8988T (cell line): Measurements from ENCODE around the gene XRCC3.

Source experiments
- DNase-seq: peaks from one replicate; pipeline ENCODE4 v3.0.0; 2011

Gene XRCC3

DNA sequence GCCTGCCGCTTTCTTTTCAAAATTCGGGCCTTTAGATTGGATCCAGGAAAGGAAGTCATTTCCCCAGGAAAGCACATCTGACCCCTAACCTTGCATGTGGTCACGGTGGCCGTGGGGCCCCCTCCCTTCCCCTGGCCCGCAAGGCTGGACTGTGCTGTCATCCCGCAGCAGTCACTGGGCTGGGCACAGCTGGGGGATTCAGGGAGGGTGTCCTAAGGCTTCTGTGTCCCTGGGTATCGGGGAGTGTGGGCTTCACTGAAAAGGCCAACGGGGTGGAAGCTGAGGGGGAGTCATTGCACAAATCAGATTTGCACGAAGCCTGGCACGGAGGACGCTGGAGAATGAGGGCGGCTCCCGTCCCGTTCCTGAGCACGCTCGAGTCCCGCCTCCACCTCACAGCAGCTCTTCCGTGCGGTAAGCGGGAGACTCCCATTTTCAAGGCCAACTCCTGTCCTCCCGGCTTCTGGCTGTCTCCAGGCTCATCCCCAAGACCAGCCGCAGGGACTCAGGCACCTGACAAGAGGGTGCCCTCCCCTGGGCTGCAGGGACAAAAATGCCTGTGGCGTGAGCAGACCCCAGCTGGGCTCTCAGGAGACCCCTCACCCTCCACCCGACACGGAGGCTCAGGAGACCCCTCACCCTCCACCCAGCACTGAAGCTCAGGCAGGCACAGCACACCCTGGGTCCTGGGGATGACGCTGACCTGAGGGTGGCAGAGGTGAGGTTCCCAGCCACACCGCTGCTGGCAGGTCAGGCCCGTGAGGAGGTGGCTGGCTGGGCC, 9.6 kb downstream of the XRCC3 start:
- DNase-seq = no peak

DNA sequence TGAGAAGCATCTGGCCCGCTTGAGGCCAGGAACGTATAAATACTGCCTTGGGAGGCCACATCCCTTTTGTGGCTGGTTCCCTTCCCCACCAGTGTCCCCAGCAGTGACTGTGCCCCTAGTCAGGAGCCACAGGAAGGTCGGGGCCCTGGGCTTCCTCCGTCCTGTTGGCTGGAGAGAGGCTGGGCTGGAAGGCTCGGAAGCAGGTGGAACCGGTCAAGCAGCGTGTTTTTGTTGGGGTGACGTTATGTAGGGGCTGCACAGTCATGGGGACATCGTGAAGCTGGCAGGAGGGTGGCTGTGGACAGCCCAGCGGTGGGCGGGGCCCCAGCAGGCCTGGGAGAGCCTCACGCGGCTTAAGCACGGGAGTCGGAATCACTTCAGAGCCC, 10.1 kb downstream of the XRCC3 start:
- no peak for DNase-seq

GRCh38 chr14:103704708-103705107, 10.5 kb downstream of the XRCC3 start:
- no peak for DNase-seq

DNA sequence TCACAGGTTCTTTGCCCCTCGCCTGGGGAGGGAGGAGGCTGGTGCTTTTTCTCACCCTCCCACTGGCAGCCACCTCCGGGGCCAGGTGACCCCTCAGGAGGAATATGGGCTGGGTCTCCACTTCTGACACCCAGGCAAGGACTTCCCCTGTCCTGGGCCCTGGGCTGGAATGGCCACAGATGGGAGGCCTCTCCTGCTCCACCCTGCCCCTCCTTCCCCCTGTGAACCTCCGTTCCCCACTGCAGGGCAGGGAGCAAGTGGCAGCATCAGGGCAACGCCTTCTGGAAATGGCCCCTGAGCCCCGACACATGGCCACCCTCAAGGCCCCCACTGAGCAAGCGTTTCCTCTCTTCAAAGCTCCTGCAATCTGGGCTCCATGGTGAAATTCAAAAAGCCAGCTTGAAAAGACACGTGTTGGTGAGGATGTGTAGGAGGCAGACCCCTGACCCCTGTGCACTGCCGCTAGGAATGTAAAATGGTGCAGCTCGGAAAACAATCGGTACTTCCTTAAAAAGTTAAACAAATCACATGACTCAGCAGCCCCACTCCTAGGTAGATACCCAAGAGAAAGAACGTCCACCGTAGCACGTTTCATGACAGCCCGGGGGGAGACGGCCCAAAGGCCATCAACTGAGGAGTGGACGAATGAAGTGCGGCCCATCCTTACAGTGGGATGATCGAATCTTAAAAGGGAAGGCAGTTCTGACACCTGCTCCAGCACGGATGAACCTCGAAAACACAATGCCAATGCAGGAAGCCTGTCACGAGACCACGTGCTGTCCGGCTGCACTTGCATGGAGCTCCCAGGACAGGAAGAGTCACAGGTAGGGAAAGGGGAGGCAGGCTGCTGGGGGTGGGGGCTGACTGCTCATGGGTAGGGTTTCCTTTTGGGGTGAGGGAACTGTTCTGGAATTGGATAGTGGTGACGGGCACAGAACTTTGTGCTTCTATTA, 11.5 kb downstream of the XRCC3 start:
- DNase-seq = no peak

GRCh38 chr14:103702497-103703432, 12.5 kb downstream of the XRCC3 start:
- no peak for DNase-seq

DNA sequence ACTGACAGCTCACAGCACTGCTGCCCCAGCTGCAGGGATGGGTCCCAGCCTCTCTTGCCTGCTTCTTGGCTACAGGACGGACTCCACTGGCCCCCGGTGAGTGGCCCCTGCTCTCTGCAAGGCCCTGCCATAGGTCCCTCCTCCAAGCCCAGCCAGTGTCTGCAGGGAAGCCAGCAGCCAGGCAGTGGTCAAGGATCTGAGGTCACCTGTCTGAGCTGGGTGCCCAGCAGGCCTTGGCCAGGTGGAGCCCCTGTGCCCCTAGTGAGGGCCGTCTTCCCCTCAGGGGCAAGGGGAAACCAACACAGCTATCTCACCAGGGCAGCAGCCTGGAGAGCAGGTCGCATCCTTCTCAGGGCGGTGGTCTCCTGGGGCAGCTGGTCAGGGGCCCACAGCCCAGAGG, 13.2 kb downstream of the XRCC3 start:
- DNase-seq = no peak

- DNase-seq = no peak
Measured at GRCh38 chr14:103700753-103701490, 14.3 kb downstream of the XRCC3 start.

DNA sequence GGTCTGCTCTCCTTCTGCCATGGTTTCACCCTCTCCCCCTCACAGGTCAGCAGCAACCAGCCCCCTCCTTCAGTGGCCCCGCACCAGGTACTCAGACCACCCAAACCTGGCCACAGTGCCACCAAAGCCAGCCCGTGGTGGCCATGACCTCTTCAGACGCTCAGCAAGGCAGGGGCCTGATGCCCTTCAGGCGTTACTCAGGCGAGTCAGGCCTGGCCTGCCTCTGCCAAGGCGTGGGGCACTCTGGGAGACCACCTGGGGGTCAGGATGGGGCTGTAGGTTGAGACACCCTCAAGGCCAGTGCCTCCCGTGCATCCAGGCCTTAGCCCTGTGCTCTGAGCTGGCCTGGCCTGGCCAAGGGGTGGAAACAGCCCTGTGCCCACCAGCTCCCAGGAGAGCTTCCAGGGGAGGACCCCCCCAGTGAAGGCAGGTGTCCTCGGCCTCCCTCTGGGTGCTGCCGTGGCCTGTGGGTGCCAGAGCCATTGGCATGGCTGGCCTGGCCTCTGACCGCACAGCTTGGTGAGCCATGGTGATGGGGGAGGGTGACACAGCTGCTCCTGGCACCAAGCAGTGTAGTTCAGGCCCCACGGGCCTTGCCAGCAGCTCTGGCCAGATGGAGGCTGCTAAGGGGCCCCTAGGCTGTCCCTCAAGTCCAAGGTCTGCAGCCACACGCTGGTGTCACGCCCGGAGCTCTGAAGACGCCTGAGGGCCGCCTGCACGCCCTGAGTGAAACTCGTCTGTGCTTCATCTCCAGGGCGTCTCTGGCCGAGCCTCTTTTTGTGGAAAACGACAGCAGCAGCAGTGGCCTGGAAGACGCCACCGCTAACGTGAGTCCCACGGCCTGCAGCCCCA, 15.1 kb downstream of the XRCC3 start:
- no peak for DNase-seq

DNA sequence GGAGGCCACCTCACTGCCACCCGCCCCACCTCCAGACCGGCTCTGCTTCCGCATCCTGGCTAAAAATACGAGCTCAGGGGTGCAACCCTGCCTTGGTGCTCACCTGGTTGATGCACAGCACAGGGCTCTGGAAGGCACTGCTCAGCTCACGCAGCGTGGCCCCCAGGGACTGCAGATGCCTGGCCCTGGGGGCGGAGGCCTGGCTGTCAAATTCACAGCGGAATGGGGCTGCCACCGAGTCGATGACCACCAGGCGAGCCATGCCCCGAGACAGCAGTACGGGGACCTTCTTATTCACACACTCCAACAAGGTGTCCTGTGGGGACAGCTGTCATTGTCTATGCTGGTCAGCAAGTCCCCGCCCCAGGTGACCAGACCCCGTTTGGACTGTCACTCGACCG, 16.0 kb downstream of the XRCC3 start:
- no peak for DNase-seq

DNA sequence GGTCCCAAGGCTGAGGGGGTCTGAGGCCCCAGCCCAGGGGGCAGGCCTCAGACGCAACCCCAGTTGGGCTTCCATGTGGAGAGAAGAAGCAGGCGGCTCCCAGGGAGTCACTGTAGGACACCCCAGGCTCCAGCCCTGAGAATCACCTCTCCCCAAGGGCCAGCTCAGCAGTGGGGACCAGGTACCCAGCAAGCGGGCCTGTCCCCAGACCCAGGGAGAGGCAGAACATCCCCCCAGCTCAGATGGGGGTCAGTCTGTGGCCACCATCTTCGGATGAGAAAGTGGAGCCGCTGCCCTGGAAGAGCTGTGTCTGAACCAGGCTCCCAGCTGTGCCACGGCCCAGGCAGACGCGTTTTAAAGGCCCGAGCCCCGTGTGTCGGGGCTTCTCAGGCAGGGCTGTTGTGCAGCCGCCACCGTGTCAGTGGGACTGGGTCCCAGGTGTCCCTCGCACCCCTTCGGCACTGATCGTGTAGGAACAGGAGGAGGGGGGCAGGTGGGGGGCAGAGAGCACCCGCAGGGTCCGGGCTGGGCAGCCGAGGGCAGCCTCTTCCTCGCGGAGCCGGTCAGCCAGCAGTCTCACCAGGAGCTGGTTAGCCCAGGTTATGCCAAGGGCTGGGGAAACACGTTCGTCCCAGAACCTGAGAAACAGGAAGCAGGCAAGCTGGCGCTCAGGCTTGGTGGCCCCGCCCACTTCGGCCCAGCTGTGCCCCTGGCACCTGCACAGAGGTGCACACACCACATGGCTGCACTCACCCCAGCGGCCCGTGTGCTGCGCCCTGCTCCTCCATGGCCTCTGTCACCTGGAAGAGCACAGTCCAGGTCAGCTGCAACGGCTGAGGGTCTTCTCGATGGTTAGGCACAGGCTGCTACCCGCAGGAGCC, 16.6 kb downstream of the XRCC3 start:
- no peak for DNase-seq

- no peak for DNase-seq
Measured at GRCh38 chr14:103697603-103698379, 17.5 kb downstream of the XRCC3 start.

GRCh38 chr14:103697206-103697602, 18.0 kb downstream of the XRCC3 start:
- DNase-seq = no peak

DNA sequence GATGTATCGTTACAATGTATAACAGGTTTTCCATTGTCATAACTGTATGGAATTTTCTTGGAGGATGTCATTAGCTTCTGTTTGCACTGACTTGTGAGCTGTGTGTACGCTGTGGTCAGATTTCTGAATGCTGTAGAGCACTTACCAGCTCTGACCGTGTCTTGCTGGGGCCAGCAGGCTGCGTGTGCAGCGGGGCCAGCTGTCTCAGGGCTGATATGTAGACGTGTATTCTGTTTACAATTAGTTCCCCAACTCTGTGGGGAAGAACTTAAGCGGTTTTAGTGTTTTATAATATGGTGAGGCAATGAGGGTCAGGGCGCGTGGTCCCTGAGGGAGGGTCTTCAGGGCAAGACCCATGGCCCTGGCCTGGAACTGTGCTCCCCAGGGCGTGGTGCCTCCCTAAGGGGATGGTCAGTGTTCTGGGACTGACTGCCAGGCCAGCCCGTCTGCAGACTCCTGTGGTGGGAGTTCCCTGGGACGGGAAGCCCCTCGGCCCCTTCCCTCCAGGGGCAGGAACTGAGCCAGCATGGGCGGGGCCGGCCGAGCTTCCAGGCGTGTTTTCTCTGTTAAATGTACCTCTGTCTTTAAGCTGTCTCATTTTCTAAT, 18.7 kb downstream of the XRCC3 start:
- no peak for DNase-seq

DNA sequence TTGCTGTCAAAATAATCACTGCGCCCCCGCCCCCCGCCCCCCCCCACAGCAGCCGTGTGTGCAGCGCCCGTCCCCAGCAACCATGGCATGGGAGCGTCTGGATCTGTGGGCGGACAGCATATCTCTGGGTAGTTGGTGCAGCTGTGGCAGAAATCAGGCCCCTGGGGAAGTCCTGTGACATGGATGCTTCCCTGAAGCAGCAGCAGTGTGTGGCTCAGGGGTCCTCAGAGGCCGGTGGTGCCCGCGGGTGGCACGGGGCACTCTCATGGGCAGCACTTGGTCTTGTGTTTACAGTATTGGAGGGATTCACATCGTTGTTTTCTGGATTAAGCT, 19.2 kb downstream of the XRCC3 start:
- no peak for DNase-seq

GRCh38 chr14:103695296-103696069, 19.8 kb downstream of the XRCC3 start:
- DNase-seq = no peak

DNA sequence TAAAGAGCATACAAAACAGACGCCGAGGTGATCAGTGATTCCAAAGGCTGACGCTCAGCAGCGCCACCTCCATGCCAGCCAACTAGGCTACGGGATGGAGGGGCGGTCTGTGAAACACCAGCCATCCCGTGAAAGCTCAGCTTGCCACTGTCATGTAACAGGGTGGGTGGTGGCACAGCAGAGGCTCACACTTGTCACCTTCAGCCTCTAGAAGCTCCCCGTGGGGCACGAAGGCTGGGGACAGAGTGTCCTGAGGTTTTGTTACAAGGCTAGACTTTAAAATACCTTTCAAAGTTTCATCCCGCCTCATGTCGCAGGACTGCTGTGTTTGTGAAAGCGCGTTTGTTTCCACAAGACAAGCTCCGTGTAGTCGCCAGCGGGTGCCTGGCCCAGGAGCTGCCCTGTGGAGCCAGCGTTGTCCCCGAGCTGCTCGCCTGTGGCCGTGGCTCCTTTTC, 20.7 kb downstream of the XRCC3 start:
- no peak for DNase-seq

DNA sequence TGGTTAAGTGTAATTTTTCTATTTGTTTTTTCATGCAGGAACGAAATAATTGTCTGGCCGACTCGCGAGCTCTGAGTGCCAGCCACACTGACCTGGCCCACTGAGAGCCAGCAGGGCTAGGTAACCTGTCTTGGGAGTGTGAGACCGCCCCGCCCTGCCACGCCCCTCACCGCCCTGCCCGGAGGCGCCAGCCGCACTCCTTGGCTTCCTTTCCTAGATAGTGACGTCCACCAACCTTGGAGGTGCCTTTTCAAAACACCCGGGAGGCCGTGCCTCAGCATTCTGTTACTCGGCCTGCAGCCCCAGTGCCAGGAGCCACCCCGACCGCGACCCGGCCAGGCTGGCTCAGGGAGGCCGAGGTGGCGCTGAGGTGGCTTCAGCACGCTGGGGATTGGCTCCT, 21.7 kb downstream of the XRCC3 start:
- no peak for DNase-seq

- no peak for DNase-seq
Measured at GRCh38 chr14:103692871-103693270, 22.4 kb downstream of the XRCC3 start.
